RWPE1 (cell line): ENCODE results near the gene ABCA13.

Experiments
- CTCF ChIA-PET: fragments of 350-600 bp; sonication (Branson Sonifier 250); formaldehyde crosslinking; extraction: SDS; loops from one replicate; lab custom pipeline; 2021; lab: Yijun Ruan, JAX
- POLR2A ChIA-PET: fragments of 400-600 bp; formaldehyde crosslinking; extraction: SDS; loops from one replicate; lab custom pipeline; 2020; ENCODE audit warnings: antibody characterized with exemption; ENCODE audit not compliant: low non-redundant PET; lab: Yijun Ruan, JAX
- DNase-seq: peaks from one replicate; pipeline ENCODE4 v3.0.0; 2012; ENCODE audit warnings: low spot score
- H3K27ac ChIP-seq: fragments of 450-650 bp; 2 replicates; pipeline ENCODE4 v1.5.1; 2017
- TF ChIP-seq, protein P1 (sequence below): fragments of 450-650 bp; conservative IDR thresholded peaks from 2 replicates; pipeline ENCODE4 v1.5.1; 2017; ENCODE audit warnings: low read depth, mild to moderate bottlenecking

Gene ABCA13

GRCh38 chr7:48681006-48681405, 509.7 kb downstream of the ABCA13 start:
- no peak overlapping the region for H3K27ac ChIP-seq
- CTCF ChIA-PET = no interaction called here
- TF ChIP-seq, protein P1, sequence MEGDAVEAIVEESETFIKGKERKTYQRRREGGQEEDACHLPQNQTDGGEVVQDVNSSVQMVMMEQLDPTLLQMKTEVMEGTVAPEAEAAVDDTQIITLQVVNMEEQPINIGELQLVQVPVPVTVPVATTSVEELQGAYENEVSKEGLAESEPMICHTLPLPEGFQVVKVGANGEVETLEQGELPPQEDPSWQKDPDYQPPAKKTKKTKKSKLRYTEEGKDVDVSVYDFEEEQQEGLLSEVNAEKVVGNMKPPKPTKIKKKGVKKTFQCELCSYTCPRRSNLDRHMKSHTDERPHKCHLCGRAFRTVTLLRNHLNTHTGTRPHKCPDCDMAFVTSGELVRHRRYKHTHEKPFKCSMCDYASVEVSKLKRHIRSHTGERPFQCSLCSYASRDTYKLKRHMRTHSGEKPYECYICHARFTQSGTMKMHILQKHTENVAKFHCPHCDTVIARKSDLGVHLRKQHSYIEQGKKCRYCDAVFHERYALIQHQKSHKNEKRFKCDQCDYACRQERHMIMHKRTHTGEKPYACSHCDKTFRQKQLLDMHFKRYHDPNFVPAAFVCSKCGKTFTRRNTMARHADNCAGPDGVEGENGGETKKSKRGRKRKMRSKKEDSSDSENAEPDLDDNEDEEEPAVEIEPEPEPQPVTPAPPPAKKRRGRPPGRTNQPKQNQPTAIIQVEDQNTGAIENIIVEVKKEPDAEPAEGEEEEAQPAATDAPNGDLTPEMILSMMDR = no peak
- no peak for DNase-seq
- POLR2A ChIA-PET = no interaction called here

- TF ChIP-seq, protein P1 = no peak
- POLR2A ChIA-PET = no interaction called here
- CTCF ChIA-PET = no interaction called here
- no peak for DNase-seq
- H3K27ac ChIP-seq = no peak overlapping the region
These were observed 520.5 kb downstream of the ABCA13 start for GRCh38 chr7:48691788-48692187.
